Mononuclear cell (primary cell): ENCODE data around the gene NMB. TPM values are rescaled to one million over a fixed set of nuclear protein-coding genes. Genes with fewer than 3 reads are reported as not detected.
"Not testable (repeated sequence)": the region's sequence is repeated elsewhere in the genome, so short reads cannot be mapped to it uniquely, and the experiment has no call there.

Source experiments
- H3K27me3 ChIP-seq: 2 replicates; pipeline ENCODE4 v1.6.0; 2011; ENCODE audit warnings: low read length, control low read depth; ENCODE audit not compliant: insufficient read depth
- H3K4me1 ChIP-seq: 2 replicates; pipeline ENCODE4 v1.5.1; 2011; ENCODE audit warnings: mild to moderate bottlenecking, low read length, control low read depth; ENCODE audit not compliant: insufficient read depth
- H3K4me3 ChIP-seq: 2 replicates; pipeline ENCODE4 v1.5.1; 2011; ENCODE audit warnings: mild to moderate bottlenecking, low read length, moderate library complexity
- H3K9me3 ChIP-seq: 2 replicates; pipeline ENCODE4 v1.5.1; 2011; ENCODE audit warnings: low read depth, mild to moderate bottlenecking, control low read depth, low read length
- total RNA-seq: library from RNA; depleted of rRNA; stranded (reverse); fragments of >200 nt; gene quantifications from one replicate; pipeline ENCODE4 v1.2.3, GENCODE V29; 2012

Gene NMB
- 1.5 TPM for total RNA-seq

GRCh38 chr15:84658080-84658787 lies at the start of gene NMB:
NMB (minus strand) TSS chr15:84658199; CDS start chr15:84658152, 47 bp downstream.
- peak within 1 kb of the TSS; percentile 48 for H3K4me3 ChIP-seq
- H3K9me3 ChIP-seq, result no peaks in the 10 kb centered on the region
- peaks cover 27% of the 10 kb centered on the region for H3K4me1 ChIP-seq

GRCh38 chr15:84703808-84704207 lies 45.8 kb upstream of the NMB start:
- Histone ChIP-seq H3K4me3 (no peak overlapping the region), H3K4me1 (peaks cover 21% of the 10 kb centered on the region), H3K27me3 (no peaks in the 10 kb centered on the region), H3K9me3 (no peaks in the 10 kb centered on the region)

More at GRCh38 chr15:84658080-84658787, at the start of gene NMB:
- no peaks in the 10 kb centered on the region for H3K27me3 ChIP-seq

GRCh38 chr15:84702961-84703482 lies 45.0 kb upstream of the NMB start:
- Histone ChIP-seq H3K4me3 (no peak overlapping the region), H3K4me1 (peaks cover 21% of the 10 kb centered on the region), H3K9me3 (no peaks in the 10 kb centered on the region), H3K27me3 (no peaks in the 10 kb centered on the region)

GRCh38 chr15:84699538-84700191 lies 41.7 kb upstream of the NMB start:
- H3K9me3 ChIP-seq, result no peaks in the 10 kb centered on the region
- H3K27me3 ChIP-seq, result no peaks in the 10 kb centered on the region
- H3K4me3 ChIP-seq, result no peak overlapping the region
- peaks cover 23% of the 10 kb centered on the region for H3K4me1 ChIP-seq

- no peaks in the 10 kb centered on the region for H3K27me3 ChIP-seq
- no peak overlapping the region for H3K4me3 ChIP-seq
- H3K4me1 ChIP-seq, result peaks cover 12% of the 10 kb centered on the region
- H3K9me3 ChIP-seq, result no peaks in the 10 kb centered on the region
These were observed 39.4 kb upstream of the NMB start for GRCh38 chr15:84697236-84697990.

GRCh38 chr15:84696757-84697156 lies 38.8 kb upstream of the NMB start:
- Histone ChIP-seq H3K9me3 (no peaks in the 10 kb centered on the region), H3K4me1 (peaks cover 12% of the 10 kb centered on the region), H3K4me3 (no peak overlapping the region), H3K27me3 (no peaks in the 10 kb centered on the region)

GRCh38 chr15:84690342-84690741 lies 32.3 kb upstream of the NMB start:
- H3K9me3 ChIP-seq, result no peaks in the 10 kb centered on the region
- H3K4me1 ChIP-seq, result peaks cover 3% of the 10 kb centered on the region

GRCh38 chr15:84689858-84690257 lies 31.9 kb upstream of the NMB start:
- no peaks in the 10 kb centered on the region for H3K27me3 ChIP-seq
- no peaks in the 10 kb centered on the region for H3K9me3 ChIP-seq
- H3K4me3 ChIP-seq, result no peak overlapping the region
- peaks cover 3% of the 10 kb centered on the region for H3K4me1 ChIP-seq

More at GRCh38 chr15:84690342-84690741, 32.3 kb upstream of the NMB start:
- no peaks in the 10 kb centered on the region for H3K27me3 ChIP-seq
- no peak overlapping the region for H3K4me3 ChIP-seq

- H3K4me3 ChIP-seq, H3K9me3 ChIP-seq, H3K4me1 ChIP-seq, H3K27me3 ChIP-seq: not testable (repeated sequence)
These were observed 28.4 kb upstream of the NMB start for GRCh38 chr15:84686446-84686845.

GRCh38 chr15:84685304-84685703 lies 27.3 kb upstream of the NMB start:
- peaks cover 3% of the 10 kb centered on the region for H3K4me1 ChIP-seq
- H3K27me3 ChIP-seq, result no peaks in the 10 kb centered on the region
- no peaks in the 10 kb centered on the region for H3K9me3 ChIP-seq
- no peak overlapping the region for H3K4me3 ChIP-seq

- Histone ChIP-seq H3K27me3 (no peaks in the 10 kb centered on the region), H3K4me3 (no peak overlapping the region), H3K4me1 (peaks cover 3% of the 10 kb centered on the region), H3K9me3 (no peaks in the 10 kb centered on the region)
These were observed 26.1 kb upstream of the NMB start for GRCh38 chr15:84684092-84684491.

- Histone ChIP-seq H3K4me3 (no peak overlapping the region), H3K9me3 (no peaks in the 10 kb centered on the region), H3K4me1 (peaks cover 3% of the 10 kb centered on the region), H3K27me3 (no peaks in the 10 kb centered on the region)
These were observed 23.8 kb upstream of the NMB start for GRCh38 chr15:84681831-84682230.

- Histone ChIP-seq H3K9me3 (no peaks in the 10 kb centered on the region), H3K27me3 (no peaks in the 10 kb centered on the region), H3K4me3 (no peak overlapping the region), H3K4me1 (no peaks in the 10 kb centered on the region)
These were observed 13.2 kb upstream of the NMB start for GRCh38 chr15:84671211-84671610.

- Histone ChIP-seq H3K4me1 (no peaks in the 10 kb centered on the region), H3K4me3 (no peak overlapping the region), H3K27me3 (no peaks in the 10 kb centered on the region), H3K9me3 (no peaks in the 10 kb centered on the region)
These were observed 11.7 kb upstream of the NMB start for GRCh38 chr15:84669726-84670125.
